CD4-positive, alpha-beta T cell treated with Interleukin-6 for 4 hours (primary cell): Measurements from ENCODE around the gene STON1.
"Not testable (repeated sequence)": the region's sequence is repeated elsewhere in the genome, so short reads cannot be mapped to it uniquely, and the experiment has no call there.

Experiments
- DNase-seq: peaks from one replicate; pipeline ENCODE4 v3.0.0-alpha.2; 2020; ENCODE audit warnings: mixed read lengths

The STON1 gene

DNA sequence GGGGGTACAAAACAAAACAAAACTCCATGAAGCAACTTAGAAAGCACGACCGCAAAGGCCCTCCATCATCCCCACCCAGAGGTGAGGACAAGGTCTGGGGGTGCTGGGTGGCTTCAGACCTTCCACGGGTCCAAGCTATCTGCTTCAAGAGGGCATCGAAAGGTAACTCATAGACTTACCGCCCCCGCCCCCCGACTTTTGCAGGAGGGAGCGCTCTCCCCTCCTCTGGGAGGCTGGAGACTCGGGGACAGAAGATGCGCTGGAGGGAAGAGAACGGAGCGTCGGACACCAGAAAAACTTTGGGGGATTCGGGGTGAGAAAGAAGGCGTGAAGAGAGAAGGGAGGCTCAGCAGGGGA, 300 bp upstream of the STON1 start:
- no peak for DNase-seq

DNA sequence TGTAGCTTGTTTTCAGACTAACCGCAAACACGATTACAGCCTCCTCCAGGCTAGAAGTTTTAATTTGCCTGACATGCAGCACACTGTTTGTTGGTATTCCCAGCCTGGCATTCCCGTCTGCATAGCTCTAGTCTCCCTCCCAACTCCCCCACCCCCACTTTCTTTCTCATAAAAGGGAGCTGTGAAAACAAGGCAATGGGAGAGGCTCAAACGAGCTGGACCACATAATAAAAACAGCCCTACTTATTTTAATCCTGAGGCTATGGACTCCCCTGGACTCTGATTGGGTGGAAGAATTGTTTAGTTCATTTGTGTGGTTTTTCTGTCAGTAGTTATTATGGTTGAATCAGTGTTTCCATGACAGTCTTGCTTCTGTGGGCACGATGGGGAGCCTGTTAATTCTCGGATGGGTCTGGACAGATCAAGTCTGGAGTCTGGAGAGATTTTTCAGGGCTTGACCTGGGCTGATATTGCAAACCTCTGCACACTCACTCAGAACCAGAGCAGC, 1.2 kb downstream of the STON1 start:
- no peak for DNase-seq

DNA sequence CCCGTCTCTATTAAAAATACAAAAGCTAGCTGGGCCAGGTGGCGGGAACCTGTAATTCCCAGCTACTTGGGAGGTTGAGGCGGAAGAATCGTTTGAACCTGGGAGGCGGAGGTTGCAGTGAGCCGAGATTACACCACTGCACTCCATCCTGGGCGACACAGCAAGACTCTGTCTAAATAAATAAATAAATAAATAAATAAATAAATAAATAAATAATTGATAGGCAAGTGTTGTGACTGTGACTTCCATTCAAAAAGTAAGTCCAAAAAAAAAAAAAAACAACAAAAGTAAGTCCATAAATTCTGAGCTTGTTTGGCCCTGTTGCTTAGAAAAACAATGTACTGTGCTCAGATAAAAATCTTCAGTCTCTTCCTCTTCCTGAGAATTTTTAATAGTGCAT, 2.2 kb downstream of the STON1 start:
- no peak for DNase-seq

DNA sequence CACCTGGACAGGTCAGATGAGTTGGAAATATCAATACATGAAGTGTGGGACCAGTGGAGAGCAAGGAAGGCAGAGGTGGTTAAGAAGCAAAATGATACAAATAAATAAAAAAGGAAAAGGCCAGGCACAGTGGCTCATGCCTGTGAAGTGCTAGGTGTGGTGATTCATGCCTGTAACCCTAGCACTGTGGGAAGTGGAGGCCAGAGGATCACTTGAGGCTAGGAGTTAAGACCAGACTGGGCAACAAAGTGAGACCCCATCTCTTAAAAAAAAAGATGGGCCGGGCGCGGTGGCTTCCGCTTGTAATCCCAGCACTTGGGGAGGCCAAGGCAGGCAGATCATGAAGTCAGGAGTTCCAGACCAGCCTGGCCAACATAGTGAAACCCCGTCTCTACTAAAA, 2.9 kb downstream of the STON1 start:
- no peak for DNase-seq

DNA sequence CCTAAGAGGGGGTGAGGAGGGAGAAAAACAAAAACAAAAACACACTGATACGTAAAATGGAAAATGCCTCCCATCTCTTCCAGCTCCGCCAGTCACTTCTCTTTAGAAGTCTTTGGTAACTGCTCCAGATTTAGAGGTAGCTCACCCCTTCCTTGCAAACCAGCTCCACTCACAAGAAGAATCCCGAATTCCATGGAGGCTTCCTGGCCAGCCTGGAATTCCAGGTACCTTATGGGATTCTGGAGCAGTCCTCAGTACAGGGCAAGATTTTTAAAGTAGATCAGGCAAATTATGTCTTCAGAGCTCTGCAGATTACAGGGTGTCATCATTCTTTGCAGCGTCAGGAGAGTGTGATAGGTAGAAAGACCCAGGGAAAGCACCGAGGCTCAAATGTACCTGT, 4.8 kb downstream of the STON1 start:
- no peak for DNase-seq

DNA sequence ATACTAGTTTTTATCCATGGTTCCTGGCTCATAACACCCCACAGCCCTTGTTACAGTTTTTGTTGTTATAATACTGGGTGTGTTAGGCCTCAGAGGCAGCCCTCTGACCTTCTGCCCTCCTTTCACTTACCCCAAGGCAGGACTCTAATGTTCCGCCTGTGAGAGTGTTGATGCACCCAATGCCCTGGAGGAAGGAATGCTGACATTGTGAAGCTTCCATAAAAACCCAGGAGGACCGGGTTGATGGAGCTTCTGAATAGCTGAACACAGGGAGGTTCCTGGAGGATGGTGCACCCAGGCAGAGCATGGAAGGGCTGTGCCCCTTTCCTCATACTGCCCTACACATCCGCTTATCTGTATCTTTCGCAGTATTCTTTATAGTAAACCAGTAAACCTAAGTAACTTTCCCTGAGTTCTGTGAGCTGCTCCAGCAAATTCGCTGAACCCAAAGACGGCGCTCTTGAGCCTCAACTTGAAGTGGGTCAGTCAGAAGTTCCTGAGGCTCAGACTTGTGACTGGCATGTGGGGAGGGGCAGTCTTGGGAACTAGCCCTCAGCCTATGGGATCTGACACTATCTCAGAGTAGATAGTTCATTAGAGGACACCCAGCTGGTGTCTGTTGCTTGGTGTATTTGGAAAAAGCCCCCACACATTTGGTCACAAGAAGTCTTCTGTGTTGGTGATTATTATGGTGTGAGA, 10.4 kb downstream of the STON1 start:
- DNase-seq: no peak

DNA sequence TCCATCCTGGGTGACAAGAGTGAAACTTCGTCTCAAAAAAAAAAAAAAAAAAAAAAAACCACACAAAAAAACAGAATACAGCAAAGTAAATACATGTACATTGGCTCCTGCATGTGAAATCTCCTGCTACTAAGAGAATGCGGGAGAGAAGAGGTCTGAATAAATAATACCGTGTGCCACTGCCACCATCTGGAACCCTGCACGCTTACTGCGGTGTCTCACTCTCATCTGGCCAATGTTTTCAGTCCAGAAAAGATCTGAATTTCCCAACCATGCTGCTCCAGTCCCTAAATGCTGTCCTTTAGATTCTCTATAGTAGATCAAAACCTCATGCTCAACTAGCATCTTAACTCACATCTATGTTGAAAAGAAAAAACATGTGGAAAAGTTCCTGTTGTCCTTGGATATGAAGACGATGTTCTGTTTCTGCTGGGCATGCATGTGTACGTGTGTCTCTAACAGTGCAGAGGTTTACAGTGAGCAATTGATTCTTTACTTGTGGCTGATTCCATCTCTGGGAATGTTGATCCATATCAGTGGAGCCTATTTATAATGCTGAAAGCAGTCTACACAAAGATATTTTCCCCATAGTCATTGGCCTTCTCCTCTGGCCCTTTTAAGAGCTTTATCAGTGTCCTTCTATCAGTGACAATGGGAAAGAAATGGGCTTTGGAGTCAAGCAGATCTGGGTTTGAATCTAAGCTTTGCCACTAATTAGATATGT, 11.9 kb downstream of the STON1 start:
- DNase-seq: no peak

DNA sequence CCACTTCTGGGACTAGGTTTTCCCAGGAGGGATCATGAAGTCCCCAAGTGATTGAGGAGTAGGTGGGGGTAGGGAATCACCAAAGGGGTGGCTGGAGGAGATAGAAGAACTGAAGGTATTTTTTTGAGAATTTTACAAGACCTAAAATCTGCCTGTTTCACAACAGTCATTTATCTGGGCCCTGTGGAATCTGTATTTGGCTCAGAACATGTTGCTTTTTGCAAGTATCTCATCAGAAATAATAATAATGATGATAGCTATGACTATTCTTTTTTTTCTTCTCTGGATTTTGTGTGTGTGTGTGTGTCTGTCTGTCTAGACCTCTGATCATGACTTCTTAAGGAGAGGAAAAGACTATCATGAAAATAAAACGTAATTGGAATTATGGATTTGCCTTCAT, 13.9 kb downstream of the STON1 start:
- no peak for DNase-seq

DNA sequence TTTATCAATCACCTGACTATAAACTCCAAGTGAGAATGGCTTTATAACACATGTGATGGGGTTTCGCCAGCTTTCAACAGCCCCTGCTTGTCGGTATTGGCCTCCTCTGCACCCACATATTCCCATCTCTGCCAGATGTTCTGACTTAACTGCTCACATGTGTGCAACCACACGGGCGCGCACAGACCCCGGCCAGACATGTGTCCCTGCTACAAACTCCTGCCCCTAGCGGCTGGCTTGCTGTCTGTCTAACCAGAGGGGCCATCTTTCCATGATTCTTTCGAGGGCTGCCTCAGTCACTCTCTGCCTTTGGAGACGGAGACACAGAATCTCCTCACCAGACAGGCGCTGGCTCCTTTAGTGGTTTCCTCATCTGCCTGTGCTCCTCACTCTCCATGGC, 15.3 kb downstream of the STON1 start:
- DNase-seq: no peak

DNA sequence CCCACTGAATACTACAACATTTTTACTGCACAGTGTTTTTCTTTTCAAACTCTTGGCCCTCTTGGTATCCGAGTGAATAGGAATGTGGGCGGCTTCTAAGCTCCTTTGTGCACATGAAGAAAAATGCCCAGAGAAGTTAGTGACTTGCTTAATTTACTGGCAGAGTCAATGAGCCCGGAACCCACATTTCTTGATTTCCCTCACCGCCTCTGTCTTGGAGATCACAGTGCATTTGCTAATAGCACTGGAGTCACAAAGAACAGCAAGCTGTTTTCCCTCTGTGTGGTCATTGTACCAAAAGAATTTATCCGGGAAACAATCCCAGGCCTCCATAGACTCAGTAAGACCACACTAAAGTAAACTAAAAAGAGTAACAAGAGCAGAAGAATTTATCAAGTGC, 18.9 kb downstream of the STON1 start:
- DNase-seq: no peak

DNA sequence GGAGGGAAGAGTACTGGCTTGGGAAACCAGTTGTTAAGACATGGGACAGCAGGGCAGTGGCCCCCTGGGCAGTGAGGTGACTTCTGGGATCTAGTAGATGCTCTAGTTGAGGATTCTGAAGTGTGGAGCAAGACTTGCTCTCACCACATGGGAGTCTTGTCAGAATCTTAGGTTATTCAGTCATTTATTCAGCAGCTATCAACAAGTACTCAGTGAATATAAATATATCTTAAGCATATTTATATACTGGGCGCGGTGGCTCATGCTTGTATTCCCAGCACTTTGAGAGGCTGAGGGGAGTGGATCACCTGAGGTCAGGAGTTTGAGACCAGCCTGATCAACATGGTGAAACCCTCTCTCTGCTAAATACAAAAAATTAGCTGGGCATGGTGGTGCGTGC, 20.0 kb downstream of the STON1 start:
- no peak for DNase-seq

DNA sequence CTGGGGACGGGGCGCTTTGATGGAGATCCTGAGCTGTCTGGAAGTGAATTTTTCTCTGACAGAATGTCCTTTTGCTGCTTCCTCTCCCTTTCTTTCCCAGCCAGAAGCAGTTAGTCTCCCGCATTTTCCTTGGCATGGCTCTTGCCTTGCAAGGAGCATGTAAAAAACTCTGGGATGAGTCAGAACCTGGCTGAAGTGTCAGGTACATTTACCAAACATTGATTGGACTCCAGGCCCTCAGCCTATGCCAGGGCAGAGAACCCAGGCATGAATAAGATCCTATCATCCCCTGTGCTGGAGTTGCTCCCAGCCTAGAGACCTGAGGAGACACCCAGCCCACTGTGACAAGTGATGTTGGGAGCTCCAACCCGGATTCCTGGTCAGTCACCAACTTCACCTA, 21.6 kb downstream of the STON1 start:
- no peak for DNase-seq

DNA sequence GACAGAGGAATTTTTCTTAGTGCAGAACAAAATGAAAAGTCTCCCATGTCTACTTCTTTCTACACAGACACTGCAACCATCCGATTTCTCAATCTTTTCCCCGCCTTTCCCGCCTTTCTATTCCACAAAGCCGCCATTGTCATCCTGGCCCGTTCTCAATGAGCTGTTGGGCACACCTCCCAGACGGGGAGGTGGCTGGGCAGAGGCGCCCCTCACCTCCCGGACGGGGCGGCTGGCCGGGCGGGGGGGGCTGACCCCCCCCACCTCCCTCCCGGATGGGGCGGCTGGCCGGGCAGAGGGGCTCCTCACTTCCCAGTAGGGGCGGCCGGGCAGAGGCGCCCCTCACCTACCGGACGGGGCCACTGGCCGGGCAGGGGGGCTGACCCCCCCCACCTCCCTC, 25.1 kb downstream of the STON1 start:
- not testable (repeated sequence) for DNase-seq

DNA sequence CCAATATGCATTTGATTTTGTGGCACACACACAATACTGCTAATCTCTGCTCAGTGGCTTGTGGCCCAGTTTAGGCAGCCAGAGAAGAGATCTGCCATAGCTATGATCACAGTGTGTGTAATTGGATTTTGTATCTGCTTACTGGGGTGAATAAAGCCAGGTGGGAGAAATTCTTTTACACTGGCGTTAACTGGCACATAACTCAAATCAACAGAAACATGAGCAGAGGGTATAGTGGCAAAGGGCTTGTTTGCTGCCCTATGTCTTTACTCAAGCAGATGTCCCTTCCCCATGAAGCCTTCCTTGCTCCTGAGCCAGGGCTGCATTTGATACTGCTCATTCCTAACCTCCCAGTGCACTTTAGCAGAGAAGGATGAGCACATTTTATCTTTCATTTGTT, 28.5 kb downstream of the STON1 start:
- DNase-seq: no peak

DNA sequence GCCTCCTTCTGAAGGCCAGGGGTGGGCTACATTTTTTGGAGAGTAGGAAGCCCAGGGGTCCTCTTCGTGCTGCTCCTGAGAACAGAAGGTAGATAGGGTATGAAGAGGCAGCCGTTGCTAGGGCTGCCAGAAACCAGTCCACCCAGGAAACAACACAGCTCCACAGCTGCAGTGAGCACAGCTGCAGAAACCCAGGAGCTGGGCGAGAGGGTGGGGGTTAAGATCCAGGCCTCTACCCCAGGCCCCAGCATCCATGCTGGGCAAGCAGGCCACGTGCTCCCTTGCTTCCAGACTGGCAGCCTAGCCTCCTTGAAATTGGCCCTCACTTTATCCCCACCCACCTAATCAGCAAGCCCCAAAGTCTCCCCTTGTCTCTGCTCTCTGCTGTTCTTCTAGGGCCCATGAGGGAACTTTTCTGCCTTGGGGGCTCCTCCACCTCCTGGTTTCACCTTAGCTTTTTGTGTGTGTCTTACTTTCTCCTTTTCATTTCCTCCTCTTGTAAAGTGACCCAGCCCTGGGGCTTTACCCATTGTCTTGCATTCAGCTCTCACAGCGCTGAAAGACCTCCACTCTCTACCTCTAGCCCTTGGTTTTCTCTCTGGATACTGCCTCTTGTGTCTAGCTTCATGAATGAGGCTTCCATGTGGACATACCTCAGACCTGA, 30.7 kb downstream of the STON1 start:
- no peak for DNase-seq

DNA sequence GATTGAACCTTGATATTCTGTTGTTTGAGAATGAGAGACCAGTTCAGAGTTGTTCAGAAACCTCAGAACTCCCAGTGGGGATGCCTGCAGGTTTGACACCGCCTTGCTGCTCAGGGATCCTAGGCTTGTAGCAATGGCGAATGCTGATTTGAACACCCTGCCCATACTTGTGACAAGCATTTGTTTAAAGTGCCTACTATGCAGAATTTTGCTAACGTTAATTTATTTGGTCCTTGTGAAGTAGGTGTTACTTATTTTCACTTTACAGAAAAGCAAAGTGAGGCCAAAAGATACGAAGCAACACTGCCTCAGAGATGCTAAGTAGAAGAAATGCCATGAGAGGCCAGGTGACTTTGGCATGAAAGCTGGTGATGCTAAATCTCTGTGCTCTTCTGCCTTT, 32.3 kb downstream of the STON1 start:
- no peak for DNase-seq

DNA sequence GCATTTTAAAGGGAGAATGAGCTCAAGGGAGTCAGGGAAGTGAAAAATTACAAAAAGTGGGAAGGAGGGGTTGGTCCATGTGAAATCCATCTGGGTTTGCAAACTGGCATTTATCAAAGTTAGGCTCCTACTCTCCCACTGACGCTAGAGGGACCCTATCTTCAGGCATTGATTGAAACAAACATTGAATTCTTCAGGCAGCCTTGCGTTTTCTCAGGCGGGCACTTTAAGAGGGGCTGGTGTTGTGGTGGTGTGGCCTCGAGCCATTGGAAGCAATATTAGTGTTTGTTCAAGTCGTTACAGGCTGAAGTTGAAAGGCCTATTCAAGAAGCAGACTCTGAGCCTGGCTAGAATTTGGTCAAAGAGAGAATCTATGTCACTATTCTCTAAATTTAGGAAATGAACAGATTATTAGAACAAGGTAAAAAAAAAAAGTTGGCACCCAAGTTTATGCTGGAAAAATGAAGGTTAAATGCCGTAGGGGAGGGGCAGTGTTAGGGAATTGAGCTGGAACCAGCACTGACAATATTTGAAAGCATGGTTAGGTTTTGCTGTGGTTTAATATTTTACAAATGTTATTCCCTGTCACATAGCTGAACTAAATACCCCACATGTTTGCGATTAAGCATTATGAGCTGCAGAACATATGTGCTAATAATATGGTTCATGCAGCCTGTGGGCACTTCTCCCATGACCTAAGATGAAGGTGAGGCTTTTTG, 36.8 kb downstream of the STON1 start:
- DNase-seq: no peak

DNA sequence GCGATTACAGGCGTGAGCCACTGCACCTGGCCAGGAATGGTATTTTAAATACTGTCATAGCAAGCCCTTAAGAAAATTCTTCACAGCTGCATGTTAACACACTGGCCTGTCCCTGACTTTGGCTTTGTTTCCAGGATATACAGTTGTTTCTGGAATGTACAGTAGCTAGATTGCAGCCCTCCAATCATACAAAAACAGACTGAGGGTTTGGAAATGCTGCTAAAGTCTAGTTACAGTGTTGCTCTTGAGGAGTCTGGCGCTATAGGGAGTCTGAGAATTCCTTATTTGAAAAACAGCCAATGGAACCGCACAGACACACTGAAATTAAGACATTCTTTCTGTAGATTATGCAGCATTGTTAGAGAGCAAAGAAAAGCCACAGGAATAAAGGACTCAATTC, 37.7 kb downstream of the STON1 start:
- DNase-seq: no peak

DNA sequence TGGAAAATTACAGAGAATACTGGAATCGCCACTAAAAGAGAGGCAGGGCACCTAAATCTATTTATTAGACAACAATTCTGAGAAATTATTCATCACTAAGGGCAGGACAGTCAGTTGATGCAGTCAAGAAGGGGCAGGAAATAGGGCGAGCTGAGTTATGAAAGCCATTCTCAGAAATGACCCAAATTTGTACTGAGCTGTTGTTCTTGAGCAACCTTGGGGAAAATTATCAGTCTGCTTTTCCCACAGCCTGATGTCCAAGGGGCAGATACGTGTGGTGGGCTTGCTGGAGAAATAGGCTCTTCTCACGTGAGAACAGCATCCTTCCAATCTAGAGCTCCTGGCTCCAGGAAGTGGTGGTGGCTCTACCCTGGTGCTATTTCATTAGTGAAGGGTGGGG, 38.6 kb downstream of the STON1 start:
- no peak for DNase-seq

DNA sequence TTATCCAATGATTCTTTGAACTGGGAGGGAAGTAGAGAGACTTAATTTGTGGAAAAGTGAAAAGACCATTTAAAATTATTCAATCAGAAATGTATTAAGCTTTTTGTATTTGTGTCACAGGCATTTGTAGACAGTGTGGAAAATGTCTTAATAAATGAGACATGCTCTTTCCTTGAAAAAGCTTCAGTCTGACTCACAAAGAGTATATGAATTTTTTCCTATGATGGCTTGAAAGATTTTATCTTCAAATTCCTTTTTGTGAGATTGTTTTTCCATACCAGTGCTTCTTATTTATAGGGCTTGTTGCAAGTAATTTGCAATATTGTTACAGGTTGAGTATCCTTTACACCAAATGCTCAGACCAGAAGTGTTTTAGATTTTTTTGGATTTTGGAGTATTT, 39.5 kb downstream of the STON1 start:
- DNase-seq: no peak

DNA sequence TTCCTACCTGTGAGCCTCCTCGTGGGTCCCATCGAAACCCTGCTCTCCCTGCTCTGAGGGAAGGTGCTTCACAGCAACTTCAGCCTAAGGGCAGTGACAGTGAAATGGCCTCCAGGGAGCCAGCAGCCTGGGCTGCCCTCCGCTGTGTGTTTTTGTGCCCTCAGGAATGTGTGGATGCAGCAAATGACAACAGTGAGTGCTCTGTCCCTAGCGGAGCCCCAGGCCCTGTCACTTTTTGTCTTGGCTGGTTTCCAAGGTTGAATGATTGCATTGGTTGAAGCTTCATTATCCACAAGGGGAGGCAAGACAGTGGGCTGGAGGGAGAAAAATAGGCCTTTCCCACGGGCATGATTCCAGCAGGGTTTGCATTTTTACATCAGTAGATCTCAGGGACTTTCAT, 42.9 kb downstream of the STON1 start:
- DNase-seq: no peak

DNA sequence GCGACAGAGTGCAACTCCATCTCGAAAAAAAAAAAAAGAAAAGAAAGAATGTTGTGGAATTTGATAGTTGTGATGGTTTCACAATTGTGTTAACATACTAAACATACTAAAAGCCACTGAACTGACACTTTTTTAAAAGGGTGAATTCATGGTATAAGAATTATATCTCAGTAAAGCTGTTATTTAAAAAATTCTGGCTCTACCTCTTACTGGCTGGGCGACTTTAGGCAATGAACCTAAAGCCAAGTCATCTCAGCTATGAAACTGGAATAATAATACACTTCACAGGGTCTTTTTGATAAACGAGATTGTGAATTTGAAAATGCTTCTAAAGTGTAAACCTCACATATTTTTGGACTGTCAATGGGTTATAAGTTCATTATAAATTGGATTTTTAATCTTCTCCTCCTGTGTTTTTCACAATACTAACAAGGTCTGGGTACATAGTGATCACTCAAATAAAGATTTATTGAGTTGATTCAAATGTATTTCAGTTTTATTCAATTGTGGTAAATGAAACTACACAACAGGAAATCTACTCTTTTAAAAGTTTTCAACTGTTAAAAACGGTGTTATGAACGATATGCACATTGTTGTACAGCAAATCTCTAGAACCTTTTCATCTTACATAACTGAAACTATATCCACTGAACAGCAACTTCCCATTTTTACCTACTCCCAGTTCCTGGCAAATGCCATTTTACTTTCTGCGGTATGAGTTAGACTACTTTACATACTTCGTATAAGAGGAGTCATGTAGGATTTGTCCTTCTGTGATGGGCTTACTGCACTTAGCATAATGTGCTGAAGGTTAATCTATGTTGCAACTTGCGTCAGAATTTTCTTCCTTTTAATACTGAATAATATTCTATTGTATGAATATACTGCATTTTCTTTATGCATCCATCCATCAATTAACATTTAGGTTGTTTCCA, 44.7 kb downstream of the STON1 start:
- no peak for DNase-seq
